HG02759 (cell line): ENCODE measurements around the gene FILIP1L.

Source experiments
- ATAC-seq: cut with Tn5 transposase; IDR thresholded peaks from one replicate; pipeline ENCODE4 v1.9.1; 2021; ENCODE audit warnings: mild to moderate bottlenecking, moderate library complexity; ENCODE audit not compliant: unreplicated experiment

Gene FILIP1L

GRCh38 chr3:100019719-100020118 is 94.6 kb downstream of the FILIP1L start:
- ATAC-seq, result no peak

DNA sequence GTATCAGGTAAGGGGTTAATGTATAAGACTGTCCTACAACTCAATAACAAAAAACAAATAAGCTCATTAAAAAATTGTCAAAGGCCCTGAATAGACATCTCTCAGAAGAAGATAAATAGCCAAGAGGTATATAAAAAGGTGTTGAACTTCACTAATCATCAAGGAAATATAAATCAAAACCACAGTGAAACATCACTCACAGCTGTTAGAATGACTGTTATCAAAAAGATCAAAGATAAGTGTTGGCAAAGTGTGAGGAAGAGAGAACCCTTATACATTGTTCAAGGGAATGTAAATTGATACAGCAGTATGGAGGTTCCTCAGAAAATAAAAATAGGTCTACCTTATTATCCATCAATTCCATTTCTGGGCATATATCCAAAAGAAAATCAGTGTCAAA is 95.5 kb downstream of the FILIP1L start:
- ATAC-seq, result no peak

GRCh38 chr3:100010087-100010417 is 104.2 kb downstream of the FILIP1L start:
- ATAC-seq, result no peak

DNA sequence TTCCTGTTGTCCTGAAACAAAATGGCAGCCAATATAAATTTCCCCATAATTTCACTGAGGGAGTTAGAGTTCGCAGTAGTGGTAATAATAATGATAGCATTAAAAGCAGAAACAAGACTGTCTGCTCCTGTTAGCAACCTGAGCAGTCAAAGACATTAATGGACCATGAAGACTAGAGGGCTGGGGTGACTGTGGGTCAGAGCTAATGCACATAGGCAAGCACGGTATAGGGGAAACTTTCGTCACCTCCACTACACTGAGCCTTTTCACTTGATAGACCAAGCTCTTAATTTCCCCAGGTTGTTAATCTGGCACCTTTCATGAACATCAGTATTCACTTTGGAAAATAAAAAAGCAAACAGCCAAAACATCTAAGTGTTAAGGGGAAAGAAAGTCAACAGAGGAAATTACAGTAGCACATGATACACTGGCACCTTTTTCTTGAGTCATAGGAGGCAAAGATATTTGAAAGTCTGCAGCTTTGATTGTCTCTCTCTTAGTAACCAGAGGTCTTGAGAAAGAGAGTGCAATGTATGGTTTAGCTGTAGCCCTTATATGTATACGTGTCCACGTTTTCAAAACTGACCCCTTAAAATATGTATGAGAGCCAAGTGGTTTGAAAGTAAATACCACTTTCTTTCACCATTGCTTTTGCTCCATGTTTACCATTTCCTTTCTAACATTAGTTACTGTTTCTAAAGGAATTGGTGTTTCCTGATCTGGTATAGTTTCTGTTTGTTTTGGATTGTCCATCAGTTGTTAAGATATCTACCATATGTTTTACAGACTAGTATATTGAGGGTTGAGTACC is 104.8 kb downstream of the FILIP1L start:
- ATAC-seq, result no peak

- ATAC-seq, result no peak
Measured at GRCh38 chr3:100008081-100008698, 106.1 kb downstream of the FILIP1L start.

- ATAC-seq, result no peak
Measured at GRCh38 chr3:100007313-100007712, 107.0 kb downstream of the FILIP1L start.

GRCh38 chr3:100006570-100007271 is 107.6 kb downstream of the FILIP1L start:
- no peak for ATAC-seq

GRCh38 chr3:100005665-100006393 is 108.5 kb downstream of the FILIP1L start:
- ATAC-seq, result no peak

- ATAC-seq, result no peak
Measured at GRCh38 chr3:100004931-100005330, 109.4 kb downstream of the FILIP1L start.

- no peak for ATAC-seq
Measured at GRCh38 chr3:100003609-100004503, 110.4 kb downstream of the FILIP1L start.

- no peak for ATAC-seq
Measured at GRCh38 chr3:100002599-100003350, 111.5 kb downstream of the FILIP1L start.

DNA sequence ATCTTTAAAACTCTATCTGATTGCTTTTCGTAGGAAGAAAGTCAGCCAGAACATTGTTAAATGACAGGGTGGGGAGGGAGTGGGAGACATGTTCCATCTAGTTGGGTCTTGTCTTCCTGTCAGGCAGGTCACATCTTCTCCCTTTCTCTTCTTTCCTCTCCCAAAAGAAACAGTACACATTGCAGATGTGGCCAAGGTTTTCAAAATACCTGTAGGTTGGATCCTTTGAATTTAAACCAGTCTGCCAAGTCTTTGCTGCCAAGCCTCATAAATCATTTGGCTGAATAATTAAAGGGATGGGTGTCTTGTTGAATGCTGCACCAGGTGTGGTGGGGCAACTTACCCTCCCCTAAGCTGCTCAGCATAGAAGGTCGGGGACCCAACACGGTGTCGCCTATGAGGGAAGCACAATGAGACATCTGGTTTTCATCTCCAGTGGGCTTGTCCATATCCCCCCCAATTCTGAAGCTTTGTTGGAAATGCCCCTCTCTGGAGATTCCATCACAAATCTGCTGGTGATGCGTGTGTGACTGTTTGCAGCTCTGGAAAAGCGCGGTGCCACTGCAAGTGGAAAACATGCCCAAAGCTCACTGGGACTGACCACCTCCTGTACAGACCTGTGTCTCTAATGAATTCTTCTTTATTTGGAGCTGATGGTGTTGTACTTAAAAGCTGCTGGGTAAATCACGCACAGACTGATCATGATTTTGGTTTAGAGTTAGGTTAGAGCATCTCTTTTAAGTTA is 112.6 kb downstream of the FILIP1L start:
- ATAC-seq, result no peak

DNA sequence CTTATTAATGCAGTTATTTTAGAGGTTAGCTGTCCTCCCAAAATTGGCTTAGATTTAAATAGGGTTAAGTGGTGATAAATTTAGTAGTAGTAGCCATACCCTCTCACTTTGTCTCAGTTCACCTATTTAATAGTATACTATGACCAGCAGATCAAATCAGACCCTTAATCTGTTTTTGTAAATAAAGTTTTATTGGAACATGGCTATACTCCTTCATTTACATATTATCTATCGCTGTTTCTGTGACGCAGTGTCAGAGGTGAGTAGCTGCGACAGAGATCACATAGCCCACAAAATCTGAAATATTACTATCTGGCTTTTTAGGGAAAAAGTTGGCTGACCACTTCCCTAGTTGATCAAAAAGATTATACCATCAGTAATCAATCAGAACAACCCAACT is 113.2 kb downstream of the FILIP1L start:
- no peak for ATAC-seq

- no peak for ATAC-seq
Measured at GRCh38 chr3:99999536-99999935, 114.8 kb downstream of the FILIP1L start.

DNA sequence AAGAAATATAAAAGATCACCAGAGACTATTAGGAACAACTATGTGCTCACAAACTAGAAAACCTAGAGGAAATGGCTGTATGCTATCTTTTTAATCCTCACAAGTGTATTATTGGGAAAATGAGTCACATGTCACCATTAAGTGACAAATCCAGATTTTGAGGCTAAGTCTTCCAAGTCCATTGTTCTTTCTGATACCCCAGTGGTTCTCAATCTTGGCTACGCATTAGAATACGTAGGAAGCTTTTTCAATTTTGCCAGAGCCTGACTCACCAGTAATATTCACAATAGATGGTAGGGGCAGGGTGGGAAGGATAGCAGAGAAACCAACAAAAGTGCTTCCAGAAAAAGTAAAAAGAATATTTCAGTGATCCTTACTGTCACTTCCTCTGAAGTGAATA is 117.0 kb downstream of the FILIP1L start:
- ATAC-seq, result no peak

DNA sequence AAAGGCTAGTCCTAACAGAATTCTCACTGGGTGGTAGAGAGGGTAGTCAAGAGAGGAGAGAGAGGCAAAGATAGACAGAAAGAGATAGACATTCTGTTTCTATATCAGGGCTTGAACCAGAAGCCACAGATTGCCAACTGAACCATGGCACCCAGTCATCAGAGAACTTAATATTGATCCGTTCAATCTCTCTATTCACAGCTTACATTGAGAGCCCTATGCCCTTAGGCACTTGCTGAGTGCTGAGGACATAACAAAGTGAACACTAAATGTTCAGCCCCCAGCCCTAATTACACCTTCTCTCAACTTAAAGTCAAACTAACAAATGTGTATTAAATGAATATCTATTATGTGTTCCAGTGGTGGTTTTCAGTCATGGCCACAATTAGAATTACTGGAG is 124.1 kb downstream of the FILIP1L start:
- ATAC-seq, result no peak

GRCh38 chr3:99984668-99985067 is 129.6 kb downstream of the FILIP1L start:
- ATAC-seq, result no peak

GRCh38 chr3:99984139-99984538 is 130.2 kb downstream of the FILIP1L start:
- no peak for ATAC-seq

GRCh38 chr3:99982650-99983049 is 131.7 kb downstream of the FILIP1L start:
- no peak for ATAC-seq
